ENCODE data around the gene TENT4A.

Gene TENT4A

GRCh38 chr5:6683241-6683640 lies 30.0 kb upstream of the TENT4A start:
- H3K27ac ChIP-seq, result no peak overlapping the region

GRCh38 chr5:6684075-6684474 lies 29.2 kb upstream of the TENT4A start:
- no peak for TF ChIP-seq CTCF (conservative IDR thresholded peaks at IDR 0.05)
- no peak for TF ChIP-seq ZFX (IDR thresholded peaks at IDR 0.05)
- H3K27ac ChIP-seq, result no peak overlapping the region

More at GRCh38 chr5:6683241-6683640, 30.0 kb upstream of the TENT4A start:
- no peak for TF ChIP-seq ZFX (IDR thresholded peaks at IDR 0.05)
- no peak for TF ChIP-seq CTCF (conservative IDR thresholded peaks at IDR 0.05)

GRCh38 chr5:6686501-6686900 lies 26.7 kb upstream of the TENT4A start:
- TF ChIP-seq ZFX (IDR thresholded peaks at IDR 0.05) (no peak), CTCF (conservative IDR thresholded peaks at IDR 0.05) (no peak)
- no peak overlapping the region for H3K27ac ChIP-seq

GRCh38 chr5:6686915-6687409 lies 26.3 kb upstream of the TENT4A start:
- H3K27ac ChIP-seq, result no peak overlapping the region

GRCh38 chr5:6687505-6687904 lies 25.7 kb upstream of the TENT4A start:
- no peak overlapping the region for H3K27ac ChIP-seq
- TF ChIP-seq CTCF (conservative IDR thresholded peaks at IDR 0.05) (no peak), ZFX (IDR thresholded peaks at IDR 0.05) (no peak)

More at GRCh38 chr5:6686915-6687409, 26.3 kb upstream of the TENT4A start:
- no peak for TF ChIP-seq ZFX (IDR thresholded peaks at IDR 0.05)
- TF ChIP-seq CTCF (conservative IDR thresholded peaks at IDR 0.05), result no peak

- no peak overlapping the region for H3K27ac ChIP-seq
- TF ChIP-seq CTCF (conservative IDR thresholded peaks at IDR 0.05), result no peak
- no peak for TF ChIP-seq ZFX (IDR thresholded peaks at IDR 0.05)
These were observed 20.3 kb upstream of the TENT4A start for GRCh38 chr5:6692906-6693305.

GRCh38 chr5:6698696-6699095 lies 14.5 kb upstream of the TENT4A start:
- TF ChIP-seq CTCF (conservative IDR thresholded peaks at IDR 0.05), result no peak

More at GRCh38 chr5:6698696-6699095, 14.5 kb upstream of the TENT4A start:
- H3K27ac ChIP-seq, result no peak overlapping the region

Data from C4-2B (cell line).